Islet of Langerhans (tissue), 1 donor: ENCODE data around the gene MBD3.
"Not testable (repeated sequence)": the region's sequence is repeated elsewhere in the genome, so short reads cannot be mapped to it uniquely, and the experiment has no call there.

ENCODE experiments used
- FAIRE-seq: peaks from one replicate; lab custom pipeline; 2011; peaks lifted over from hg19 to GRCh38; lab: Jason Lieb, UNC

Gene MBD3

GRCh38 chr19:1538978-1539377 lies 53.7 kb downstream of the MBD3 start:
- no peak for FAIRE-seq

- FAIRE-seq = not testable (repeated sequence)
Measured at GRCh38 chr19:1535699-1536098, 57.0 kb downstream of the MBD3 start.

GRCh38 chr19:1534972-1535371 lies 57.7 kb downstream of the MBD3 start:
- no peak for FAIRE-seq

- no peak for FAIRE-seq
Measured at GRCh38 chr19:1533510-1534150, 59.0 kb downstream of the MBD3 start.

GRCh38 chr19:1532003-1532402 lies 60.7 kb downstream of the MBD3 start:
- no peak for FAIRE-seq

- FAIRE-seq = no peak
Measured at GRCh38 chr19:1531587-1531986, 61.1 kb downstream of the MBD3 start.

- not testable (repeated sequence) for FAIRE-seq
Measured at GRCh38 chr19:1530856-1531255, 61.8 kb downstream of the MBD3 start.

- no peak for FAIRE-seq
Measured at GRCh38 chr19:1529430-1529816, 63.2 kb downstream of the MBD3 start.

- no peak for FAIRE-seq
Measured at GRCh38 chr19:1528596-1529429, 63.9 kb downstream of the MBD3 start.

GRCh38 chr19:1527650-1528309 lies 64.9 kb downstream of the MBD3 start:
- FAIRE-seq = no peak

- FAIRE-seq = no peak
Measured at GRCh38 chr19:1526979-1527649, 65.6 kb downstream of the MBD3 start.

GRCh38 chr19:1526066-1526778 lies 66.4 kb downstream of the MBD3 start:
- no peak for FAIRE-seq

GRCh38 chr19:1525343-1525742 lies 67.3 kb downstream of the MBD3 start:
- FAIRE-seq = no peak

- FAIRE-seq = no peak
Measured at GRCh38 chr19:1524972-1525325, 67.7 kb downstream of the MBD3 start.

GRCh38 chr19:1524287-1524971 lies 68.2 kb downstream of the MBD3 start:
- no peak for FAIRE-seq
